GM23338 (cell line): ENCODE measurements around the gene THY1. TPM values are rescaled to one million over a fixed set of nuclear protein-coding genes. Genes with fewer than 3 reads are reported as not detected.

Experiments used
- ATAC-seq: fragments of 200-7000 bp; cut with Tn5 transposase; 3 replicates; pipeline ENCODE4 v1.9.1; 2020
- DNase-seq: peaks from one replicate; pipeline ENCODE4 v3.0.0-alpha.2; 2015; ENCODE audit warnings: low spot score
- H2AFZ ChIP-seq: fragments of 200-600 bp; sonication (generic); 2 replicates; pipeline ENCODE4 v1.8.0; 2016; ENCODE audit warnings: antibody characterized with exemption, mild to moderate bottlenecking, moderate library complexity
- H3F3A ChIP-seq: fragments of 200-600 bp; sonication (generic); replicated peaks from 2 replicates; pipeline ENCODE4 v1.8.0; 2017; ENCODE audit warnings: antibody characterized with exemption, mixed run types, low read depth
- H3K27ac ChIP-seq: fragments of 200-600 bp; sonication (generic); 2 replicates; pipeline ENCODE4 v1.6.1; 2016; ENCODE audit warnings: low read depth
- H3K27me3 ChIP-seq: fragments of 200-600 bp; sonication (generic); 2 replicates; pipeline ENCODE4 v1.8.0; 2016; ENCODE audit warnings: mild to moderate bottlenecking, mixed run types, moderate library complexity; ENCODE audit not compliant: insufficient read depth
- H3K36me3 ChIP-seq: fragments of 200-600 bp; sonication (generic); 2 replicates; pipeline ENCODE4 v1.8.0; 2016; ENCODE audit warnings: mild to moderate bottlenecking; ENCODE audit not compliant: insufficient read depth
- H3K4me1 ChIP-seq: fragments of 200-600 bp; sonication (generic); 2 replicates; pipeline ENCODE4 v1.8.0; 2016; ENCODE audit warnings: mild to moderate bottlenecking, moderate library complexity; ENCODE audit not compliant: insufficient read depth
- H3K4me2 ChIP-seq: fragments of 200-600 bp; sonication (generic); 2 replicates; pipeline ENCODE4 v1.7.1; 2017; ENCODE audit warnings: mixed run types
- H3K4me3 ChIP-seq: fragments of 200-600 bp; sonication (generic); 2 replicates; pipeline ENCODE4 v1.6.1; 2016; ENCODE audit warnings: mixed run types
- H3K79me2 ChIP-seq: fragments of 200-600 bp; sonication (generic); replicated peaks from 2 replicates; pipeline ENCODE4 v1.8.0; 2017; ENCODE audit warnings: mild to moderate bottlenecking; ENCODE audit not compliant: insufficient read depth
- H3K9me2 ChIP-seq: fragments of 200-600 bp; sonication (generic); 2 replicates; pipeline ENCODE4 v1.8.0; 2017; ENCODE audit not compliant: insufficient read depth
- H4K20me1 ChIP-seq: fragments of 200-600 bp; sonication (generic); replicated peaks from 2 replicates; pipeline ENCODE4 v1.8.0; 2017; ENCODE audit warnings: mild to moderate bottlenecking; ENCODE audit not compliant: insufficient read depth
- H3K27ac Mint-ChIP-seq: 2 replicates; pipeline ENCODE4 v1.8.0; 2020; ENCODE audit warnings: inconsistent platforms, mild to moderate bottlenecking, moderate library complexity, mixed read lengths
- H3K27me3 Mint-ChIP-seq: 3 replicates; pipeline ENCODE4 v1.8.0; 2022; ENCODE audit warnings: low read depth, mild to moderate bottlenecking, moderate library complexity, mixed read lengths, inconsistent platforms; ENCODE audit not compliant: insufficient read depth, poor library complexity
- H3K36me3 Mint-ChIP-seq: 3 replicates; pipeline ENCODE4 v1.8.0; 2021; ENCODE audit warnings: low read depth, mild to moderate bottlenecking, inconsistent platforms, moderate library complexity, mixed read lengths
- H3K4me1 Mint-ChIP-seq: 3 replicates; pipeline ENCODE4 v1.8.0; 2020; ENCODE audit warnings: mild to moderate bottlenecking, inconsistent platforms, mixed read lengths
- H3K4me3 Mint-ChIP-seq: 3 replicates; pipeline ENCODE4 v1.8.0; 2021; ENCODE audit warnings: moderate library complexity, mild to moderate bottlenecking, inconsistent platforms, mixed read lengths
- H3K9me3 Mint-ChIP-seq: 3 replicates; pipeline ENCODE4 v1.8.0; 2020; ENCODE audit warnings: moderate library complexity, mild to moderate bottlenecking, inconsistent platforms, mixed read lengths
- CREB1 ChIP-seq: fragments of 250-450 bp; sonication (Bioruptor Pico); IDR thresholded peaks from 2 replicates; pipeline ENCODE4 v1.5.0; 2020; ENCODE audit warnings: low read depth, mild to moderate bottlenecking, moderate library complexity
- ETS1 ChIP-seq: IDR thresholded peaks from 2 replicates; pipeline ENCODE4 v1.6.1; 2016; ENCODE audit warnings: antibody characterized with exemption
- EZH2 ChIP-seq: fragments of 200-600 bp; sonication (generic); IDR thresholded peaks from one replicate; pipeline ENCODE4 v1.8.0; 2017; ENCODE audit warnings: antibody characterized with exemption, mild to moderate bottlenecking, low read depth; ENCODE audit not compliant: unreplicated experiment
- EZH2phosphoT487 ChIP-seq: fragments of 200-600 bp; sonication (generic); IDR thresholded peaks from one replicate; pipeline ENCODE4 v1.8.1; 2018; ENCODE audit warnings: antibody characterized with exemption; ENCODE audit not compliant: unreplicated experiment
- JUNB ChIP-seq: IDR thresholded peaks from one replicate; pipeline ENCODE4 v1.6.1; 2016; ENCODE audit warnings: antibody characterized with exemption; ENCODE audit not compliant: unreplicated experiment
- NANOG ChIP-seq: IDR thresholded peaks from 2 replicates; pipeline ENCODE4 v1.6.1; 2016; ENCODE audit warnings: antibody characterized with exemption, borderline replicate concordance
- POLR2AphosphoS5 ChIP-seq: IDR thresholded peaks from 2 replicates; pipeline ENCODE4 v1.6.1; 2016; ENCODE audit warnings: antibody characterized with exemption, low read depth
- STAT1 ChIP-seq: IDR thresholded peaks from one replicate; pipeline ENCODE4 v1.6.1; 2016; ENCODE audit warnings: antibody characterized with exemption; ENCODE audit not compliant: unreplicated experiment
- ZNF114 ChIP-seq: fragments of 250-450 bp; sonication (Bioruptor Pico); IDR thresholded peaks from 2 replicates; pipeline ENCODE4 v1.5.0; 2020; ENCODE audit warnings: mild to moderate bottlenecking, moderate library complexity
- ZNF331 ChIP-seq: fragments of 250-450 bp; sonication (Bioruptor Pico); IDR thresholded peaks from 2 replicates; pipeline ENCODE4 v1.5.0; 2020; ENCODE audit warnings: low read depth, mild to moderate bottlenecking, moderate library complexity
- ZNF462 ChIP-seq: fragments of 250-450 bp; sonication (Bioruptor Pico); IDR thresholded peaks from 2 replicates; pipeline ENCODE4 v1.5.0; 2020; ENCODE audit warnings: mild to moderate bottlenecking, moderate library complexity
- polyA plus RNA-seq: library from polyadenylated mRNA; unstranded; fragments of >200 nt; fragmentation: Nextera tagmentation; extraction: Ambion mirVana; gene quantifications from 2 replicates; pipeline ENCODE4 v1.2.1, GENCODE V29; 2016
- total RNA-seq: library from RNA; depleted of rRNA; stranded (reverse); fragments of >200 nt; shearing (Covaris generic); gene quantifications from 2 replicates; pipeline ENCODE4 v1.2.3, GENCODE V29; 2014
- TF ChIP-seq, protein P1 (sequence below): IDR thresholded peaks from one replicate; pipeline ENCODE4 v1.6.1; 2018; ENCODE audit warnings: antibody characterized with exemption; ENCODE audit not compliant: unreplicated experiment
- TF ChIP-seq, protein P2 (sequence below), 2 experiments: fragments of 200-600 bp in 1 of 2; sonication (generic) in 1 of 2; conservative IDR thresholded peaks; 2 replicates each; pipeline versions ENCODE4 v1.5.1 to v1.6.1; 2016 to 2017; ENCODE audit warnings: antibody characterized with exemption in 2 of 2, low read depth in 2 of 2, mild to moderate bottlenecking in 2 of 2, moderate library complexity in 1 of 2

THY1 gene
- total and polyA plus RNA-seq, 2 experiments from 2014 or later: 490 to 597 TPM

DNA sequence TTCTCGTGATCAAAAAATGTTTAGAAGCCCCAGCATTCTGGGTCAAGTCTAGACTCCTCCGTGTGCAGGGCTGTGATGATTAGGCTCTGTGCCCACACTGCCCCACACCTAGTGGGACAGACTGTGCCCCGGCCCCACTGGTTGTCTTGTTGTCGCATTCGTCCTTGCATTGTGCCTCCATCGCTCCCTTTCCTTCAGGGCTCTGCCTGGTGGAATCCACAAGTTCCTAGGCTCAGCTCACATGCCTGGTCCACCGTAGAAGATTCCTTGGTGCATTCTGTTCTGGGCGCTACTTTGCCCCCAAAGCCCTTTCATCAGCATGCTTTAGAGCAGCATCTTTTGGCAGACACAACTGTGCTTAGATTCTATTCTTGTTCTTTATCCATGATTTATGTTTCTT, 23.5 kb upstream of the THY1 start:
- H3K79me2 ChIP-seq: no peaks in the 10 kb centered on the region
- peaks cover 15% of the 10 kb centered on the region for H3K4me1 ChIP-seq
- Mint-ChIP-seq H3K27ac (no peak overlapping the region), H3K4me3 (no peak overlapping the region), H3K36me3 (no peaks in the 10 kb centered on the region), H3K27me3 (peaks cover 7% of the 10 kb centered on the region), H3K4me1 (peaks cover 20% of the 10 kb centered on the region), H3K9me3 (no peaks in the 10 kb centered on the region)
- H3K4me2 ChIP-seq: no peak overlapping the region
- no peaks in the 10 kb centered on the region for H4K20me1 ChIP-seq
- TF ChIP-seq JUNB: no peak
- no peak for TF ChIP-seq NANOG
- TF ChIP-seq, protein P1, sequence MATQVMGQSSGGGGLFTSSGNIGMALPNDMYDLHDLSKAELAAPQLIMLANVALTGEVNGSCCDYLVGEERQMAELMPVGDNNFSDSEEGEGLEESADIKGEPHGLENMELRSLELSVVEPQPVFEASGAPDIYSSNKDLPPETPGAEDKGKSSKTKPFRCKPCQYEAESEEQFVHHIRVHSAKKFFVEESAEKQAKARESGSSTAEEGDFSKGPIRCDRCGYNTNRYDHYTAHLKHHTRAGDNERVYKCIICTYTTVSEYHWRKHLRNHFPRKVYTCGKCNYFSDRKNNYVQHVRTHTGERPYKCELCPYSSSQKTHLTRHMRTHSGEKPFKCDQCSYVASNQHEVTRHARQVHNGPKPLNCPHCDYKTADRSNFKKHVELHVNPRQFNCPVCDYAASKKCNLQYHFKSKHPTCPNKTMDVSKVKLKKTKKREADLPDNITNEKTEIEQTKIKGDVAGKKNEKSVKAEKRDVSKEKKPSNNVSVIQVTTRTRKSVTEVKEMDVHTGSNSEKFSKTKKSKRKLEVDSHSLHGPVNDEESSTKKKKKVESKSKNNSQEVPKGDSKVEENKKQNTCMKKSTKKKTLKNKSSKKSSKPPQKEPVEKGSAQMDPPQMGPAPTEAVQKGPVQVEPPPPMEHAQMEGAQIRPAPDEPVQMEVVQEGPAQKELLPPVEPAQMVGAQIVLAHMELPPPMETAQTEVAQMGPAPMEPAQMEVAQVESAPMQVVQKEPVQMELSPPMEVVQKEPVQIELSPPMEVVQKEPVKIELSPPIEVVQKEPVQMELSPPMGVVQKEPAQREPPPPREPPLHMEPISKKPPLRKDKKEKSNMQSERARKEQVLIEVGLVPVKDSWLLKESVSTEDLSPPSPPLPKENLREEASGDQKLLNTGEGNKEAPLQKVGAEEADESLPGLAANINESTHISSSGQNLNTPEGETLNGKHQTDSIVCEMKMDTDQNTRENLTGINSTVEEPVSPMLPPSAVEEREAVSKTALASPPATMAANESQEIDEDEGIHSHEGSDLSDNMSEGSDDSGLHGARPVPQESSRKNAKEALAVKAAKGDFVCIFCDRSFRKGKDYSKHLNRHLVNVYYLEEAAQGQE: no peak
- no peak for TF ChIP-seq STAT1
- TF ChIP-seq EZH2phosphoT487: no peak
- TF ChIP-seq EZH2: no peak
- TF ChIP-seq ZNF114 (CRISPR knock-in tag): no peak
- TF ChIP-seq POLR2AphosphoS5: no peak
- TF ChIP-seq CREB1 (CRISPR knock-in tag): no peak
- TF ChIP-seq ZNF331 (CRISPR knock-in tag): no peak
- TF ChIP-seq ZNF462 (CRISPR knock-in tag): no peak
- TF ChIP-seq, protein P2, sequence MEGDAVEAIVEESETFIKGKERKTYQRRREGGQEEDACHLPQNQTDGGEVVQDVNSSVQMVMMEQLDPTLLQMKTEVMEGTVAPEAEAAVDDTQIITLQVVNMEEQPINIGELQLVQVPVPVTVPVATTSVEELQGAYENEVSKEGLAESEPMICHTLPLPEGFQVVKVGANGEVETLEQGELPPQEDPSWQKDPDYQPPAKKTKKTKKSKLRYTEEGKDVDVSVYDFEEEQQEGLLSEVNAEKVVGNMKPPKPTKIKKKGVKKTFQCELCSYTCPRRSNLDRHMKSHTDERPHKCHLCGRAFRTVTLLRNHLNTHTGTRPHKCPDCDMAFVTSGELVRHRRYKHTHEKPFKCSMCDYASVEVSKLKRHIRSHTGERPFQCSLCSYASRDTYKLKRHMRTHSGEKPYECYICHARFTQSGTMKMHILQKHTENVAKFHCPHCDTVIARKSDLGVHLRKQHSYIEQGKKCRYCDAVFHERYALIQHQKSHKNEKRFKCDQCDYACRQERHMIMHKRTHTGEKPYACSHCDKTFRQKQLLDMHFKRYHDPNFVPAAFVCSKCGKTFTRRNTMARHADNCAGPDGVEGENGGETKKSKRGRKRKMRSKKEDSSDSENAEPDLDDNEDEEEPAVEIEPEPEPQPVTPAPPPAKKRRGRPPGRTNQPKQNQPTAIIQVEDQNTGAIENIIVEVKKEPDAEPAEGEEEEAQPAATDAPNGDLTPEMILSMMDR (conservative IDR thresholded peaks at IDR 0.05; ENCODE audit: low read depth in 2 of 2): no peak
- no peak for TF ChIP-seq ETS1
- no peaks in the 10 kb centered on the region for H3F3A ChIP-seq
- H3K27ac ChIP-seq: no peak overlapping the region
- DNase-seq (no peak), ATAC-seq (no peak)
- no peaks in the 10 kb centered on the region for H3K27me3 ChIP-seq
- H3K36me3 ChIP-seq: no peaks in the 10 kb centered on the region
- H3K9me2 ChIP-seq: no peaks in the 10 kb centered on the region
- no peak overlapping the region for H2AFZ ChIP-seq
- H3K4me3 ChIP-seq: no peak overlapping the region
